Stimulated activated CD4-positive, alpha-beta T cell treated with anti-CD3 and anti-CD28 coated beads, Interleukin-1b, Interleukin-23, amount 100 ng/mL, for 1 hour (primary cell): ENCODE measurements around the gene RPSA.
A peak's percentile ranks its signal among the peaks of the same experiment; 100 is the strongest.
"Not testable (repeated sequence)": the region's sequence is repeated elsewhere in the genome, so short reads cannot be mapped to it uniquely, and the experiment has no call there.

Source experiments
- DNase-seq, 2 donors: peaks; one replicate each; pipeline ENCODE4 v3.0.0-alpha.2; 2020; ENCODE audit warnings: low read depth in 2 of 2

The RPSA gene

DNA sequence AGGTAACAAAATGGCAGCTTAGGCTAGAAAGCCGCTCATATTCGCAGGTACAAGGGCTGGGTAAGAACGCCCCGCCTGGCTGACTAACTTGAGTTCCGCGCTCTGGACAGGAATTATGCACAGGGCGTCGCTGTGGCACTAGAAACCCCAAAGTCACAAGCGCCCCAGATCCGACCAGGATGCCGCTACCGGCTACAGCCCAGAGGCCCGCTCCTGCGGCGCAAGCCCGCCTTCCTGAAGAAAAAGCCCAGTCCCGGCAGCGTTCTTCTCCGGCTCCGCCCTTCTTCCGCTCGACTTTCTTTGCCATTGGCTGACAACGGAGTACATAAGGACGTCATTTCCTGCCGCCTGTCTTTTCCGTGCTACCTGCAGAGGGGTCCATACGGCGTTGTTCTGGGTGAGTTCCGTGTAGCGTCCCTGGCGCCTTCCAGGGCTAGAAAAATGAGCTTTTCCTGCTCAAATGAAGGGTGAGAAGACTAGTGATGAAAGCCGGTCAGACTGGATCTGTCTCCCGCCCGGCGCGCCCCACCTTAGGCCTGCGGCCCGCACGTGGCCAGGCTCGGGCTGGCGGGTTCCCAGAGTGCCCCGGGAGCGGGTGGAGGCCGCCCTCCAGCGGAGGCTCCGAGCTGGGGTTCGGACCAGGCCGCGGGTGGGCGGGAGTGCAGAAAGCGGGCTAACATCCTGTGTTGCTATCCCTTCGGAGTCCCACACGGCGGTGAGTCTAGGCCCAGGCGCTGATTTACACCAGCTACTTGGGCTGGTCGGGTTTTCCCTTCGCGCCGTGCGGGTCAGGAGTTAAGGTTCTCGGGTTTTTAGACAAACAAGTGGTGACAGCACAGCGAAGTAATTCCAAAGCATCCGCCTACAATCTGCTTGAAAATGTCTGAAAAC lies at the start of gene RPSA:
Gene RPSA, plus strand, starts transcription at position 353 of the 891 bp plus-strand sequence. CDS start 934 bp downstream, outside the sequence.
- DNase-seq, result peak; percentile 71 to 92

DNA sequence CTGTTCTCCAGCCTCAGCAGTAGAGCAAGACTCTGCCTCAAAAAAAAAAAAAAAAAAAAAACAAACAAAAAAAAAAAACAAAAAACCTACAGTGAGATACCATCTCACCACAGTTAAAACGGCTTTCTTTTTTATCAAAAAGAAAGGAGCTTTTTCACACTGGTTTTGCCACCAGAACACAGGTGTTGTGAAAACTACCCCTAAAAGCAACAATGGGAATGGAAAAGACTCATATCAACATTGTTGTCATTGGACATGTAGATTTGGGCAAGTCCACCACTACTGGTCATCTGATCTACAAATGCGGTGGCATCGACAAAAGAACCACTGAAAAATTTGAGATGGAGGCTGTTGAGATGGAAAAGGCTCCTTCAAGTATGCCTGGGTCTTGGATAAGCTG lies 48.2 kb upstream of the RPSA start:
- no peak for DNase-seq

DNA sequence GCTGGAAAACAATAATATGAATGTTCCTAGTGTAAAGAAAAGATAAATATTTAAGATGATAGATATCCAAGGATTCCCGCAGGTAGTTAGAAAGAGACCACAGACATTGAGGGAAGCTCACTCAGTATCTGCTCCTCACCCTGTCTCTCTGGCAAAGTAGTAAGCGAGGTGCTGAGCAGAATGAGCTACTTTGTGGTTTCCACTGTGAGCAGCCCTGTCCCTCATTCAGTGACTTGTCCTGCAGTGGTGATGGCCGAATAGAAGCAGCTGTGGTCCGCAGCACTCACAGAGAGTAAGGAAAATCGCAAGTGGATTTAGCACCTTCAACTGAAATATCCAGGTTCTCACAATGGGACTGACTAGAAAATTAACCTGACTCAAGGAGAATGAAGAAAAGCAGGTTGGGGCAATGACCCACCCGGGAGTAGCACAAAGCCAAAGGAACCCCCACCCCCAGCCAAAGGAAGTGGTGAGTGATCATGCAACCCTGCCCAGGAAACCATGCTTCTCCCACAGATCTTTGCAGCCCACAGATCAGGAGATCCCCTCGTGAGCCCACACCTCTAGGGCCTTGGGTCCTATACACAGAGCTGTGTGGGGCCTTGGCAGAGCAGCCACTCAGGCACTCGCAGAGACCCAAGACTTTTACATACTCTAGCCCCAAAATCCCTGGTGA lies 45.1 kb upstream of the RPSA start:
- peak in 1 of 2 donors; percentile 12 for DNase-seq

DNA sequence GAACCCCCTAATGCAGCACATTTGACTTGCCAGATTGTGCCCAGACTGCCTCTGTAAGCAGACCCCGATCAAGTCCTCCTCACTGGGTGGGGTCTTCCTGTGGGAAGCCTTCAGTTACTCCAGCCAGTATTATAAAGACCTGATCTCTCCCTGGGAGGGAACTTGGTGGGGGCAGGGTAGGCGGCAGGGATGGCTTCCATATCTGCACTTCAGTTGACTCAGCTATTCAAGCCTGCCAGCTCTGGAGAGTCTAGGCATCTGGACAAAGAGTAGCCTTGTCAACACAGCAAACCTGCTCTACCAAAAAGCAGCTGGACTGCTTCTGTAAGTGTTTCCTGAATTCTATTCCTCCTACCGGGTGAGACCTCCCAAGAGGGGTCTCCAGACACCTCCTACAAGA lies 44.3 kb upstream of the RPSA start:
- no peak for DNase-seq

DNA sequence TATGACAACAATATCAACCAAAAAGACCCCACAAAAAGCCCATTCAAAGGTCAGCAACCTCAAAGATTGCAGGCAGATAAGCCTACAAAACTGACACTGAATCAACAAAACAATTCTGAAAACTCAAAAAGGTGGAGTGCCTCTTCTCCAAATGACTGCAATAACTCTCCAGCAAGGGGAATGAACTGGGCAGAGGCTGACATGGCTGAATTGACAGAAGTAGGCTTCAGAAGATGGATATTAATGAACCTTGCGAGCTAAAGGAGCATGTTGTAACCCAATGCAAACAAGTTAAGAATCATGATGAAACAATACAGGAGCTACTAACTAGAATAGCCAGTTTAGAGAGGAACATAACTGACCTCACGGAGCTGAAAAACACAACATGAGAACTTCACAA lies 43.7 kb upstream of the RPSA start:
- no peak for DNase-seq

DNA sequence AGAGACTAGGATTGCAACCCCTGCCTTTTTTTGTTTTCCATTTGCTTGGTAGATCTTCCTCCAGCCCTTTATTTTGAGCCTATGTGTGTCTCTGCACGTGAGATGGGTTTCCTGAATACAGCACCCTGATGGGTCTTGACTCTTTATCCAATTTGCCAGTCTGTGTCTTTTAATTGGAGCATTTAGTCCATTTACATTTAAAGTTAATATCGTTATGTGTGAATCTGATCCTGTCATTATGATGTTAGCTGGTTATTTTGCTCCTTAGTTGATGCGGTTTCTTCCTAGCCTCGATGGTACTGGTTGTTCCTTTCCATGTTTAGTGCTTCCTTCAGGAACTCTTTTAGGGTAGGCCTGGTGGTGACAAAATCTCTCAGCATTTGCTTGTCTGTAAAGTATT lies 36.1 kb upstream of the RPSA start:
- DNase-seq, result not testable (repeated sequence)

DNA sequence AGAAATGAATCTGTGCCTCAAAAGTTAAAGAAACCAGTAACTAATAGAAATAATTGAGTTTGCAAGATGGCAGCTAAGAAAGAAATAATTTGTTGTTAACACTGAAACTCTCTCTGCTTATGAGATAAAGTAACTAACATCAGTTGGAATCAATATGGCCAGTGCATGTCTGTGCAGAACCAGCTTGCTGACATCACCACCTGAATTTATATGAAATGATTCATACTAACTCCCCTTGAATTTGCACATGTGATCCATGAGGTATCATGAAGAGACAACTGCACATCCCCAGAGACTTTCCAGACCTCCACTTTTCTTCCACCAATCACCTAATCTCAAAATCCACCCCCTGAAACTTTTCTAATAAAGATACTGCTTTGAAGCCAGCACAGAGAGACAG lies 33.7 kb upstream of the RPSA start:
- no peak for DNase-seq

DNA sequence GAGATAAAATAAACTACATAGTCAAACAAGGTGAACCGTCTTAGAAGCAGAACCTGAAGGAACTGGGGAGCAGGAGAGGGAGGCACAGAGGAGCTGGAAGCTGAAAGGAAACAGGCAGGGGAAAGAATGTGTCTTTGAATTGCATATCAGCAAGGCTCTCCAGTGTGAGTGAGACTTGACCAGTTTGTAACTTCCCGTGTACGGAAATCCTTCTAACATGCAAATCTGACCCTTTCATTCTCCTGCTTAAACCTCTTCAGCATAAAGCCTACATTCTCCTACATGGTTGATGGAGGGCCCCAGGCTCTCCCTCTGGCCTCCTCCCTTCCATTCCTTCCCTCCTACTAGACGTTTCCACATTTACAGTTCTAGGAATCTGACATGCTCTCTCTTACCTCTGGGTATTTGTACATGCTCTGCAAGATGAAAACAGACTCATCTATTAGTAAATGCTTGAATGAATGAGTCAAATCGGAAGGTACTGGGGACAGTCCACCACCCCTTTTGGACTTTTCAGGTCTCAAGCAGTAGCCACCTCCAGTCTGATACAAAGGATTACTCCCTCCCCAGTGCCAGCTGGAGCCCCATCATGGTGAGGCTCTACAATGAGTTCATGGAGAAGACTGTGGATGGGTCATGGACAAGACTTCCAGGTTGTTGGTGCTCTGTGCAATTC lies 29.4 kb upstream of the RPSA start:
- DNase-seq, result no peak

DNA sequence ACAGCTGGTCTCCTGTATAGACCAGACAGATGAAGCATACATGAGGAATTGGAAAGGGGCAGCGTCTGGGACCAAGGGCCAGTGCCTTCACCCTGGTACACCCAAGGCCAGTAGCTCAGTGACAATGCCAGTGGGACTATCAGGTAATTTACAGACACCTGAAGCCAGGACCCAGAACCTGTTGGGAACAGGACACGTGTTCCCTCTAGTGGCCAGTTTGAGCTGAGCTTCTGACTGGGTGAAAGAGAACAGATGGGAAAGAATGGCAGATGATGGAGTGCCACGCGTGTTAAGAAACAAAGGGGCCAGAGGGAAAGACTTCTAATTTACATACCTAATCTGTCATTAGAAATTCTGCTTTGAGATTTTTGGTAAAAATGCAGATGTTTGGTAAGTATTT lies 28.4 kb upstream of the RPSA start:
- peak; percentile 16 to 21 for DNase-seq

DNA sequence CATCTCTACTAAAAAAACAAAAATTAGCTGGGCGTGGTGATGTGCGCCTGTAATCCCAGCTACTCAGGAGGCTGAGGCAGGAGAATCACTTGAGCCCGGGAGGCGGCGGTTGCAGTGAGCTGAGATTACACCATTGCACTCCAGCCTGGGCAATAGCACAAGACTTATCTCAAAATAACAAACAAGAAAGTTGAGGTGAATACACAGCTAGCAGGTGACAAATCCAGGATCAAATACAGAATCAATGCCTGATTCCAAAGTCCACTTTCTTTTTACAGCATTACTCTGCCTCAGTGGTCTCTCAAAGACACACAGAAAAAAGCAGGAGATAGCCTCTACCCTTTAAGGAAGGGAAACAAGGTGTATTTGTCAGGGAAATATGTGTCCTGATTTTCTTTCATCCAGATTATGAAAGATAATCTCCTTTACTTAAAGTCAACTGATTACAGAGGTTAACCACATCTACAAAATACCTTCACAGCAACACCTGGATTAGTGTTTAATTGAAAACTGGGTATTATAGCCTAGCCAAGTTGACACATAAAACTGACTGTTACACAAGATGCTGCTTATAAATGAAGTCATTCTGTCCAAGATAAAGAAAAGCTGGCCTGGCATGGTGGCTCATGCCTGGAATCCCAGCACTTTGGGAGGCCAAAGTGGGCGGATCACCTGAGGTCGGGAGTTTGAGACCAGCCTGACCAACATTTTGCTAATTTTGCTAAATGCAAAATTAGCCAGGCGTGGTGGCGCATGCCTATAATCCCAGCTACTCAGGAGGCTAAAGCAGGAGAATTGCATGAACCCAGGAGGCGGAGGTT lies 27.4 kb upstream of the RPSA start:
- DNase-seq, result no peak

DNA sequence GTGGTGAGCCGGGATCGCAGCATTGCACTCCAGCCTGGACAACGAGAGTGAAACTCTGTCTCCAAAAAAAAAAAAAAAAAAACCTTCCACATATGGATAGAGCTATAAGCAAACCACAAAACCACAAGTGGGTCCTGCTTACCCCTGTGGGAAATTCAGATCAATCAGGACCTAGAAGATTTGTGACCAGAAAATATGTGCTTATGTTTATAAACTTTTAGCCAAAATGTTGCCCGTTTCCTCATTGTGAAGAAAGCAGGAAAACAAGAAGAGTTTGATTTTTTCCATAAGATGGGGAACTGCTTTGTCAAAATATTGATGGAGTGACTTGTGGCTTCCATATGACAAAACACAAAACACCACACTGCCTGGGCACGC lies 26.8 kb upstream of the RPSA start:
- DNase-seq, result no peak

DNA sequence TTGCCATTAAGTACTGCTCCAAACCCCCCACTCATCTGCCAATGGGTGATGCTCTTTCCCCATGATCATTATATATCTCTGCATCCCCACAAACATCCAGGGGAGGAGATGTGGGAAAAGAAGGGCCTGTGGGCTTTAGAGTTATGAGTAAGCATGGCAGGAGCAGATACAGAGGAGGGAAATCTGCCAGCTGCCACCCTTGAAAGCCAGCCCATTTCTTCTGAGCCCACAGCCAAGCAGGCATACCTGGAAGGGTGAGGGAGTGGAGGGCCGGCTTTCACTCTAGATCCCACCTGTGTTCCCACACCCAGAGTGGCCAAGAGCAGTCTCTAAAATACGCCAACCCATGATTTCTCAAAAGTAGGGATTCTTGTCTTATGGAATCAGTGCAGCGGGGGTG lies 25.1 kb upstream of the RPSA start:
- no peak for DNase-seq

DNA sequence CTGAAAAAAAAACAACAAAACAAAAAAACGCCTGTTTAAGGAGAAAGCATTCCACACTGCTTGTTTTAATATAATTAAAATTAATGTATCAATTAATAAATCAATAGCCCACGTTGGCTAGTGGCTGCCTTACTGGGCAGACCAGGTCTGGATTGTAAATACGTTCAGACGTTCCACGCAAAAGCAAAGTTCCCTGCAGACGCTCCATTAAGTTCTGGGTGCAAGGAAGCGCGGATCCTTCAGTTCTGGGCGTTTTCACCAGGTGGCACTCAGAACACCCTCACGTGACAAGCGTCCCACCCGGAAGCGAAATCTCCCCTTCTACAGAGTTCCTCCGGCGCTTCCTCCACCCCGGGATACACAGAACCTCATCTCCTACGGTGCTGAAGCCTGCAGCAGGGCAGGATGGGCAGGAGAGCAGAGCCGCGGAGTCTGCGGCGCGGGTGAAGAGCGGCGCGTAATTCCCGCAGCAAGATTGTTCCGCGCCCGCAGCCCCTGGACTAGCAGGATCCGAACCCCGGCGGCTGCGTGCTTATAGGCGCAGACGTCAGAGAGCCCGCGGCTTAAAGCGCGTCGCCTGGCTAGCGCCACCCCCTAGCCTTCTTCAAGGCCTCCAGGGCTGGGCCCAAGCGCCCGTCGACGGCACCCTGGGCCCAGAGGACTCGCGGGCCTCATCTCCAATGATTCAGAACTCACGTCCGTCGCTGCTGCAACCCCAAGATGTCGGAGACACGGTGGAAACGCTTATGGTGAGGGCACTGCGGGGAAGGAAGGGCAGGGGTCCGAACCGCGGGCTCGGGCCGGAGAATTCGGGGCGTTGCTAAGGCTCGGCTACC lies 23.3 kb upstream of the RPSA start, which contains the start of gene SLC25A38:
Gene SLC25A38, plus strand, starts transcription at position 326 of the 836 bp plus-strand sequence. Its CDS starts 355 bp downstream, at position 681.
- DNase-seq, result peak; percentile 42 to 46

DNA sequence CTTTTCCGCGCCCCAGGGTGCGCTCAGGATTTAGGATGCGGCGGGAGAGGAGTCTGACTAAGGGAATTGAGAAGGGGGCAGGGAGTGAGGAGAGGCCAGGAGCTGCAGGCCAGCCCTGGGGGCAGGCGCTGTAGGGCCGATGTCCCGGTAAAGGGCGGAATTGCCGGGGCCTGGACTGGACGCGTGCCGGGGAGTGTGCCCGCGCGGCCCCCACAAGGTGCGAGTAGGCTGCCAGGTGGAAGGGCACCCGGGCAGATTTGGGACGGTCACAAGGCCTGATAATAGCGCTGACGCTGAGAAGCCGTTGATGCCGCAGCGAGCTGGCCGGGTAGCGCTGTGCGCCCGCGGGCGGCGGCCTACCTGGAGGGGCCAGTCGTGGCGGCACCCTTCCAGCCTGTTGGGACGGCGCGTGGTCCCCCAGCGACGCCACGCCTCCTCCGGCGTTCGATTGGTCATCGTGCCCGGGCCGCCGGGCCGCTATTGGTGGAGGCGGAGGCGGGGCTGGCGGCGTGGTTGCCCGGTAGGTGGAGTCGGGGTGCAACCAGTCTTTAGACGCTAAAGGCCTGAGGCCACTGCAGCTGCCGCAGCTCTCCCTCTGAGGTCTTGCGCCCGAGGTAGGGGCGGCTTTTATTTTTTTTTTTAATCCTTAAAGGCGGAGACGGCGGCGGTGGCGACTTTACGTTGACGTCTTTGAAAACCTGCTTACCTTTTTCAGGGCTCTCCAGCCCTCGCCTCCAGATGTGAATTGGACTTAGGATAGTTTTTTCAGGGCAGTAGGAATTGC lies 22.4 kb upstream of the RPSA start:
- DNase-seq, result peak; percentile 77 to 84

DNA sequence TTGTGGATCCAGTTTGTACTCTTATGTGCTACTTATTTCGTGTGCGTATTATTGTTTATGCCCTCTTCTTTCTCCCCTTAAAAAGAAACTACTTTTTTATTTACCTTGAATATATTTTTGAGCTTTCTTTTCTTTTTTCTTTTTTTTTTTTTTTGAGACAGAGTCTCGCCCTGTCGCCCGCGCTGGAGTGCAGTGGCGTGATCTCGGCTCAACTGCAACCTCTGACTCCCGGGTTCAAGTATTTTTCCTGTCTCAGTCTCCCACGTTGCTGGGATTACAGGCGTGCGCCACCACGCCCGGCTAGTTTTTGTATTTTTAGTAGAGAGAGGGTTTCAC lies 21.9 kb upstream of the RPSA start:
- DNase-seq, result no peak

DNA sequence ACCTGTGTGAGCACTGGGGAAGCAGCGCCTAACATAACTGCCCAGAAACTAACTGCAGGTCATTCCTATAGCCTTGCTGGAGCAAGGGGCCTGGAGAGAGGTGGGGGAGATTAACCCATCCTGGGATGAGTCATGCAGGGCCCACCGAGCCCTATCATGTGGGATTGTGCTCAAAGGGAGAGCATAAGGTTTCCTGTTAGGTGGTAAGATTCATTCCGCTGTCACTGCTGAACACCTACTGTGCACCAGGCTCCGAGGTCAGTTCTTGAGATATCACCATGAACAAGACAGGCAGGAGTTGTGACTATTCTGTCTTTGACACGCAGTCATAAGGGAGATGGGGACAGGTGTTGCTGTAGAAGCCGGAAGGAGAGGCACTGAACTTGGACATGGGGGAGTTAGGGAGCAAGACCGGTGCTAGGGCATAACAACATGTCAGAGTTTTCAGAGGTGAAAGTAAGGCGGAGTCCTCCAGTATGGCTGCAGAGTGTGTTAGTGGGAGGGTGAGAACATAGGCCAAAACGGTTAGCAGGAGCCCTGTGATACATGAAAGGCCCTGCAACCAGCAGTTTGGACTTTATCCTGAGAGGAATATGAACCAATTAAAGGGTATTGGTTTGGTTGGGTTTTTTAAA lies 20.9 kb upstream of the RPSA start:
- DNase-seq, result no peak

DNA sequence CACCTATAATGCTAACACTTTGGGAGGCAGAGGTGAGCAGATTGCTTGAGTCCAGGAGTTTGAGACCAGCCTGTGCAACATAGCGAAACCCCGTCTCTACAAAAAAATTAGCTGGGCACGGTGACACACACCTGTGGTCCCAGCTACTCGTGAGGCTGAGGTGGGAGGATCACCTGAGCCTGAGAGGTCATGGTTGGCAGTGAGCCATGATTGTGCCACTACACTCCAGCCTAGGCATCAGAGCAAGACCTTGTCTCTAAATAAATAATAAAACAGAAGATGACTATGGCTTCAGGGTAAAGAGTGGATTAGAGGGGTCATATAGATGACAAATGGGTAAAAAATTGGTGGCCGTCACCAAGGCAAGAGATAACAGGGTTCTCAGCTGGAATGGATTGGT lies 20.2 kb upstream of the RPSA start:
- DNase-seq, result no peak

DNA sequence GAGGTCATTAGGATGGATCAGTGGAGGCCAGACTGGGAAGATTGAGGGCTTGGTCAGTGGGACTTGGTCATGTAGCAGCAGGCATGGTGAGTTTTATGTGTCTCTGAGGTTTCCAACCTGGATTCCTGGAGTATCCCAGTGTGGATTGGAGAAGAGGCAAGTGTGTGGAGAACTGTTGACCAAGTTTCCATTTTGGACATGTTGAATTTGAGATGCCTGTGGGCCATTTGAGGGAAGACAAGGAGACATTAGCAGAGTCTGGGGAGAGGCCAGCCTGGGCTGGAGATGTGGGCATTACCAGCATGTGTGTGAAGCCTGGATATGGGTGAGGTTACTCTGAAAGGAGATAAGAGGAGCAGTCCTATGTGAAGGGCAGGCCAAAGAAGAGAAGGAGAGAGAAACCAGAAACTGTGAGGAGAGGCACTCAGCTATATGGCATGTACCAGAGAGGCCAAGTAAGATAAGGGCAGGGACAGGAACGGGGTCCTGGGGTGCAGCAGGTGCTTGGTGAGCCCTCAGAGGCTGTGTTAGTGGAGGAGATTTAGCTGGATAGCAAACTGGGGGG lies 19.0 kb upstream of the RPSA start:
- no peak for DNase-seq

DNA sequence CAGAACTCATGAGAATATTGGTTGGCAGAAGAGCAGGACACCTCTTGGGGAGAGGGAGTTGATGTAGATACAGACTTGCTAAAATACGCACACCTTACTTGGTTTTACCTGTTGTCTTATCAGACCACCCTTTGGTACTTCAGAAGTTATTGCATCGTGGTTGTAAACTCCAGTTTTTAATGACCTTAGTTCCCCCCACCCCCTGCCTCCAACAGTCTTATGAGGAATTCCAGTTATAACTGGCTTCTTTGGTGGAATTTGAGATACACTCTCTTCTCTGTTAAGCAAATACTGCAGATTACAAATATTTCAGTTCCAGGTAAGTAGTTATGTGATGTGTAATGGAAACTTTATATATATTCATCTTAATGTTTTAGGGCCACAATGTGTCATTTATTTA lies 18.4 kb upstream of the RPSA start:
- no peak for DNase-seq
